Sigmoid colon (tissue), 4 donors: ENCODE data around the gene SVBP.

Experiments used
- POLR2A ChIP-seq, 2 donors: fragments of 450-650 bp; IDR thresholded peaks; one replicate each; pipeline ENCODE4 v1.6.1; 2016; ENCODE audit warnings: antibody characterized with exemption in 2 of 2, mild to moderate bottlenecking in 2 of 2, moderate library complexity in 2 of 2
- POLR2AphosphoS5 ChIP-seq, 4 donors: sonication (generic); formaldehyde crosslinking; IDR thresholded peaks; one replicate each; pipeline ENCODE4 v1.6.1; 2017; ENCODE audit warnings: antibody characterized with exemption in 4 of 4
- TF ChIP-seq, protein P1 (sequence below), 4 experiments: fragments of 450-650 bp in 3 of 4; fragments of 200-600 bp in 1 of 4; IDR thresholded peaks; one replicate each; pipeline ENCODE4 v1.5.1; 2016 to 2019; ENCODE audit warnings: antibody characterized with exemption in 4 of 4, mild to moderate bottlenecking in 3 of 4, moderate library complexity in 2 of 4

DNA sequence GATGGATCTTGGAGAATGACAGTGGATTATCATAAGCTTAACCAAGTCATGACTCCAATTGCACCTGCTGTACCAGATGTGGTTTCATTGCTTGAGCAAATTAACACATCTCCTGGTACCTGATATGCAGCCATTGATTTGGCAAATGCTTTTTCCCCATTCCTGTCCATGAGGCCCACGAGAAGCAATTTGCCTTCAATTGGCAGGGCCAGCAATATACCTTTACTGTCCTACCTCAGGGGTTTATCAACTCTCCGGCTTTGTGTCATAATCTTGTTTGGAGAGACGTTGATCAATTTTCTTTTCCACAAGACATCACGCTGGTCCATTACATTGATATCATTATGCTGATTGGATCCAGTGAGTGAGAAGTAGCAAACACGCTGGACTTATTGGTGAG, 49.4 kb upstream of the SVBP start:
- TF ChIP-seq POLR2A (IDR thresholded peaks at IDR 0.05) (no peak), POLR2AphosphoS5 (IDR thresholded peaks at IDR 0.05) (no peak)
- TF ChIP-seq, protein P1, sequence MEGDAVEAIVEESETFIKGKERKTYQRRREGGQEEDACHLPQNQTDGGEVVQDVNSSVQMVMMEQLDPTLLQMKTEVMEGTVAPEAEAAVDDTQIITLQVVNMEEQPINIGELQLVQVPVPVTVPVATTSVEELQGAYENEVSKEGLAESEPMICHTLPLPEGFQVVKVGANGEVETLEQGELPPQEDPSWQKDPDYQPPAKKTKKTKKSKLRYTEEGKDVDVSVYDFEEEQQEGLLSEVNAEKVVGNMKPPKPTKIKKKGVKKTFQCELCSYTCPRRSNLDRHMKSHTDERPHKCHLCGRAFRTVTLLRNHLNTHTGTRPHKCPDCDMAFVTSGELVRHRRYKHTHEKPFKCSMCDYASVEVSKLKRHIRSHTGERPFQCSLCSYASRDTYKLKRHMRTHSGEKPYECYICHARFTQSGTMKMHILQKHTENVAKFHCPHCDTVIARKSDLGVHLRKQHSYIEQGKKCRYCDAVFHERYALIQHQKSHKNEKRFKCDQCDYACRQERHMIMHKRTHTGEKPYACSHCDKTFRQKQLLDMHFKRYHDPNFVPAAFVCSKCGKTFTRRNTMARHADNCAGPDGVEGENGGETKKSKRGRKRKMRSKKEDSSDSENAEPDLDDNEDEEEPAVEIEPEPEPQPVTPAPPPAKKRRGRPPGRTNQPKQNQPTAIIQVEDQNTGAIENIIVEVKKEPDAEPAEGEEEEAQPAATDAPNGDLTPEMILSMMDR (IDR thresholded peaks at IDR 0.05): no peak
